ENCODE measurements around the gene PHLPP1. TPM values are rescaled to one million over a fixed set of nuclear protein-coding genes. Genes with fewer than 3 reads are reported as not detected.

The PHLPP1 gene
- total RNA-seq, 2 donors from 2014 or later: 8.6 to 20.8 TPM

DNA sequence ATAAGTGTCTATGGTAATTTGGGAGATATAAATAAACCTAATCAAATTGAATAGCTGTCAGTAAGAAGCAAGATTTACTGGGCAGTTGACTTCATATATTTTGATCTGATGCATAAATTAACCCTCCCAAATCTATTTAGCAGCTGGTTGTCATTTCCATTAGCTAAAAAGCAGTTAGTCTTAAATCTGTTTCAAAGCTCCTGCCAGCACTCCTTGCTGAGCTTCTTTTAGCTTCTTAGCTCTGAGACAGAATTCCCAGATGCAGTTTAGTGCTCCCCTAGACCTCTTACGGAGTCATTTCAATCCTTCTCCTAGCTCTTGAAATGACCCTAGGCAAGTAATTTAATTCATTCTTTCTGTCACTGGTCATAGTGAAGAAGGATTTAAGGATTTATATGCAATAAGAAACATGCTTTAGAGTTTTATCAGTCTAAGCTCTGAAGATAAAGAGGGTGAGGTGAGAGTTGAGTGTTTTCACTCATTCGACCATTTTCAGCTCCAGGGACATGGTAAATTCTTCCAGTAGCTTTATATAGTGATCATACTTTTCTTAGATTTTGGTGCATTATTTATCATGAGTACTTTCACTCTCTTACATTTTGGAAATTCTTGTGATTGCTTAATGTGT lies 98.9 kb downstream of the PHLPP1 start:
- peaks cover 45% of the 10 kb centered on the region for H3K4me1 ChIP-seq

GRCh38 chr18:62825382-62825781 lies 110.0 kb downstream of the PHLPP1 start:
- intact Hi-C loops (cut with DNase I): no loop called here
- ATAC-seq: no peak
- Histone ChIP-seq H3K4me3 (no peak overlapping the region), H3K27me3 (no peaks in the 10 kb centered on the region), H3K4me1 (peaks cover 25% of the 10 kb centered on the region), H3K9me3 (no peaks in the 10 kb centered on the region), H3K36me3 (replicated peaks in 1 of 2; ENCODE audit: insufficient read depth in 1 of 2, low read depth in 2 of 2) (no peaks in the 10 kb centered on the region), H3K27ac (no peak overlapping the region)
- 82 to 85% methylated on average over 1 of the region's 1 CpG for WGBS, 2 donors
- no peak for TF ChIP-seq POLR2A (IDR thresholded peaks at IDR 0.05)
- TF ChIP-seq, protein P1, sequence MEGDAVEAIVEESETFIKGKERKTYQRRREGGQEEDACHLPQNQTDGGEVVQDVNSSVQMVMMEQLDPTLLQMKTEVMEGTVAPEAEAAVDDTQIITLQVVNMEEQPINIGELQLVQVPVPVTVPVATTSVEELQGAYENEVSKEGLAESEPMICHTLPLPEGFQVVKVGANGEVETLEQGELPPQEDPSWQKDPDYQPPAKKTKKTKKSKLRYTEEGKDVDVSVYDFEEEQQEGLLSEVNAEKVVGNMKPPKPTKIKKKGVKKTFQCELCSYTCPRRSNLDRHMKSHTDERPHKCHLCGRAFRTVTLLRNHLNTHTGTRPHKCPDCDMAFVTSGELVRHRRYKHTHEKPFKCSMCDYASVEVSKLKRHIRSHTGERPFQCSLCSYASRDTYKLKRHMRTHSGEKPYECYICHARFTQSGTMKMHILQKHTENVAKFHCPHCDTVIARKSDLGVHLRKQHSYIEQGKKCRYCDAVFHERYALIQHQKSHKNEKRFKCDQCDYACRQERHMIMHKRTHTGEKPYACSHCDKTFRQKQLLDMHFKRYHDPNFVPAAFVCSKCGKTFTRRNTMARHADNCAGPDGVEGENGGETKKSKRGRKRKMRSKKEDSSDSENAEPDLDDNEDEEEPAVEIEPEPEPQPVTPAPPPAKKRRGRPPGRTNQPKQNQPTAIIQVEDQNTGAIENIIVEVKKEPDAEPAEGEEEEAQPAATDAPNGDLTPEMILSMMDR (IDR thresholded peaks at IDR 0.05): no peak
- DNase-seq: no peak

More for the DNA sequence above, 98.9 kb downstream of the PHLPP1 start:
- TF ChIP-seq POLR2A (IDR thresholded peaks at IDR 0.05): no peak
- TF ChIP-seq, protein P1 (IDR thresholded peaks at IDR 0.05): no peak
- H3K4me3 ChIP-seq: no peak overlapping the region
- DNase-seq: no peak
- H3K27me3 ChIP-seq: no peaks in the 10 kb centered on the region
- ATAC-seq: no peak
- WGBS, 2 donors: 37 to 54% methylated on average over 2 of the region's 2 CpGs
- H3K9me3 ChIP-seq: no peaks in the 10 kb centered on the region
- H3K27ac ChIP-seq: peak overlapping the region in 2 of 4 donors; percentile 24 to 44
- no peaks in the 10 kb centered on the region for H3K36me3 ChIP-seq (replicated peaks in 1 of 2; ENCODE audit: insufficient read depth in 1 of 2, low read depth in 2 of 2)
- intact Hi-C loops (cut with DNase I): no loop called here

DNA sequence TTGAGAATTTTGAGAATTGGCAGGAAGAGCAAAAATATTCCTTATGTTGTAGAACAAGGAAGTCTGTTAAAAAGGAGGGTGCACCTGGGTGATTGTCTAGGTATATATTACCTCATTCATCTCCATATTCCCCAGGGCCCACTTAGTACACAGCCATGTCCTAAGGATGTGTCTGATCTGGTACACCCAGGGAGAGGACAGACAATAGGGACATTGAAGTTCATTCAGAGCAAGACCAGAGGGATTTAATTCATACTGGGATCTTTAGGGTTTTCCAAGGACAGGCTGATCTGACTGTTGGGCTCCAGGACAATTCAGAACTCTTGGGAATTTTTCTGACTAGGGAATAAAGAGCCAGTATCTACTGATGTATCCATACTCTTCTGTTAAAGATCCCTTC lies 112.1 kb downstream of the PHLPP1 start:
- TF ChIP-seq, protein P1 (IDR thresholded peaks at IDR 0.05): no peak
- no peaks in the 10 kb centered on the region for H3K36me3 ChIP-seq (replicated peaks in 1 of 2; ENCODE audit: insufficient read depth in 1 of 2, low read depth in 2 of 2)
- no peak for DNase-seq
- no peaks in the 10 kb centered on the region for H3K27me3 ChIP-seq
- peak; percentile 43 for ATAC-seq
- no peaks in the 10 kb centered on the region for H3K9me3 ChIP-seq
- H3K4me3 ChIP-seq: no peak overlapping the region
- H3K4me1 ChIP-seq: peaks cover 30% of the 10 kb centered on the region
- intact Hi-C loops (cut with DNase I): no loop called here
- peak overlapping the region; percentile 32 to 63 (median 42) for H3K27ac ChIP-seq

- peak; percentile 77 for ATAC-seq
- H3K36me3 ChIP-seq (replicated peaks in 1 of 2; ENCODE audit: insufficient read depth in 1 of 2, low read depth in 2 of 2): no peaks in the 10 kb centered on the region
- H3K27me3 ChIP-seq: no peaks in the 10 kb centered on the region
- peaks cover 28% of the 10 kb centered on the region for H3K4me1 ChIP-seq
- intact Hi-C loops (cut with DNase I): no loop called here
- WGBS, 2 donors: 33 to 44% methylated on average over 3 of the region's 3 CpGs
- H3K4me3 ChIP-seq: no peak overlapping the region
- peak; percentile 22 to 57 (median 43) for DNase-seq
- H3K27ac ChIP-seq: peak overlapping the region in 3 of 4 donors; percentile 42 to 63 (median 42)
- no peak for TF ChIP-seq POLR2A (IDR thresholded peaks at IDR 0.05)
- TF ChIP-seq, protein P1 (IDR thresholded peaks at IDR 0.05): no peak
- H3K9me3 ChIP-seq: no peaks in the 10 kb centered on the region
Observed at GRCh38 chr18:62828091-62828640, 112.8 kb downstream of the PHLPP1 start.

DNA sequence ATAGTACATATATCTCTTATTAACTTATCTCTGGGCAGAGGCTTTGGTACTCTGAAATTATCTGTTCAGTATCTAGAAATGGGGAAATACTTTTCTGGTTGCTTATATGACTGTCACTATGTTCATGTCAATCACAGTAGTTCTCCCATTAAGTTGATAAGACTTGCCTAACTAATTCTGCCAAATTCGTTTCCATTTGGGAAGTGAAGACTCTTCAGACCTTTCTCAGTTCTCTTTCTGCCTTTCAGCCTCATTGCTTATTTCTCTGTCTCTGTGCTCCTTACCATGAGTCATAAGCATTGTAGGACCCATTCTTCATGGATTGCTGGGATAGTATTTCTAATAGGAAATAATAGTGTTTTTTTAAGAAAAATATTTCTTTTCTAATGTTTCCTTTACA lies 113.5 kb downstream of the PHLPP1 start:
- Histone ChIP-seq H3K4me3 (no peak overlapping the region), H3K4me1 (peaks cover 28% of the 10 kb centered on the region), H3K9me3 (no peaks in the 10 kb centered on the region), H3K27me3 (no peaks in the 10 kb centered on the region), H3K27ac (peak overlapping the region in 1 of 4 donors; percentile 63), H3K36me3 (replicated peaks in 1 of 2; ENCODE audit: insufficient read depth in 1 of 2, low read depth in 2 of 2) (no peaks in the 10 kb centered on the region)
- TF ChIP-seq, protein P1 (IDR thresholded peaks at IDR 0.05): no peak
- TF ChIP-seq POLR2A (IDR thresholded peaks at IDR 0.05): no peak
- ATAC-seq (no peak), DNase-seq (no peak)
- 27 to 38% methylated on average over 1 of the region's 1 CpG for WGBS, 2 donors
- intact Hi-C loops (cut with DNase I): no loop called here
